Muscle of arm (tissue), 14 donors: Measurements from ENCODE around the gene NUP153. TPM values are rescaled to one million over a fixed set of nuclear protein-coding genes. Genes with fewer than 3 reads are reported as not detected.
"Not testable (repeated sequence)": the region's sequence is repeated elsewhere in the genome, so short reads cannot be mapped to it uniquely, and the experiment has no call there.

Experiments
- DNase-seq: peaks from one replicate; pipeline ENCODE4 v3.0.0-alpha.2; 2013
- long read RNA-seq, 11 donors: transcript quantifications; one replicate each; lab custom pipeline, GENCODE V29; 2026
- polyA plus RNA-seq, 12 donors: library from polyadenylated mRNA; unstranded; fragments of 120-200 nt; gene quantifications; one replicate each; pipeline ENCODE4 v1.2.1, GENCODE V29; 2013; ENCODE audit not compliant: insufficient read length in 12 of 12

The NUP153 gene
- polyA plus RNA-seq, result 10 to 100 TPM in 11 of 12 donors, not detected in 1; 26.5 to 39.8 (median 35.9) TPM
- long read RNA-seq, donor 1, partial matches to known transcripts, result 6 of 6 reads
- long read RNA-seq, donor 1, other reads (novel, unspliced or antisense), result 0 of 6 reads
- long read RNA-seq, donor 2, full-length matches to known transcripts, result 2 of 2 reads
- long read RNA-seq, donor 2, partial matches to known transcripts, result 0 of 2 reads
- long read RNA-seq, donor 2, other reads (novel, unspliced or antisense), result 0 of 2 reads
- long read RNA-seq, donor 3, full-length matches to known transcripts, result 1 of 1 reads
- long read RNA-seq, donor 3, partial matches to known transcripts, result 0 of 1 reads
- long read RNA-seq, donor 3, other reads (novel, unspliced or antisense), result 0 of 1 reads
- long read RNA-seq, donor 4, result 0 reads
- long read RNA-seq, donor 5, full-length matches to known transcripts, result 2 of 16 reads
- long read RNA-seq, donor 5, partial matches to known transcripts, result 14 of 16 reads
- long read RNA-seq, donor 5, other reads (novel, unspliced or antisense), result 0 of 16 reads
- long read RNA-seq, donor 6, result 0 reads
- long read RNA-seq, donor 7, result 0 reads
- long read RNA-seq, donor 8, full-length matches to known transcripts, result 1 of 7 reads
- long read RNA-seq, donor 8, partial matches to known transcripts, result 6 of 7 reads
- long read RNA-seq, donor 8, other reads (novel, unspliced or antisense), result 0 of 7 reads
- long read RNA-seq, donor 9, result 0 reads
- long read RNA-seq, donor 10, result 0 reads
- long read RNA-seq, donor 11, partial matches to known transcripts, result 20 of 20 reads
- long read RNA-seq, donor 11, other reads (novel, unspliced or antisense), result 0 of 20 reads

- DNase-seq, result peak; percentile 99
Measured at GRCh38 chr6:17706580-17707370, at the start of gene NUP153. Gene NUP153, minus strand, starts transcription at chr6:17706925. Its CDS starts 538 bp downstream, at chr6:17706387.

DNA sequence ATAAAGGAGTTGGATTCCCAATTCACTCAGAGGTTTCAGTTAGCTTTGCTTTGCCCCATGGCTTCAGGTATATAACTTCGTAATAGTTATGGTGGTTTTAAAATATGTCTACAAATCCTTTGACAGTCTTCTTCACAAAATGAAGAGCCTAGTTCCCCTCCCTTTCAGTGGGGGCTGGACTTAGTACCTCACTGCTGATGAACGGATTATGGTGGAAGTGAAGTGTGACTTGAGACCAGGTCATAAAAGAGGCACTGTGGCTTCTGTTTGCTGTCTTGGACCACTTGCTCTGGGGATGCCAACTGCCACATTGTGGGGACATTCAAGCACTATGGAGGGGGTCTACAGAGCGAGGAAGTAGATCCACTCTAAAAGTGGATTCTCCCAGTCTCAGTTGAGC, 47.5 kb upstream of the NUP153 start:
- no peak for DNase-seq

DNA sequence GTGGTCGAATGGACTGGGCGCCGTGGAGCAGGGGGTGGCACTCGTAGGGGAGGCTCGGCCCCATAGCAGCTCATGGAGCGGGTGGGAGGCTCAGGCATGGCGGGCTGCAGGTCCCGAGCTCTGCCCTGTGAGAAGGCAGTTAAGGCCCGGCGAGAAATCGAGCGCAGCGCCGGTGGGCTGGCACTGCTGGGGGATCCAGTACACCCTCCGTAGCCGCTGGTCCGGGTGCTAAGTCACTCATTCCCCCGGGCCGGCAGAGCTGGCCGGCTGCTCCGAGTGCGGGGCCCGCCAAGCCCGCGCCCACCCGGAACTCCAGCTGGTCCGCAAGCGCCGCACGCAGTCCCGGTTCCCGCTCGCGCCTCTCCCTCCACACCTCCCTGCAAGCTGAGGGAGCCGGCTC, 38.6 kb upstream of the NUP153 start:
- DNase-seq, result not testable (repeated sequence)

GRCh38 chr6:17744757-17745308, 38.1 kb upstream of the NUP153 start:
- DNase-seq, result not testable (repeated sequence)

GRCh38 chr6:17744019-17744756, 37.5 kb upstream of the NUP153 start:
- DNase-seq, result no peak

- DNase-seq, result no peak
Measured at GRCh38 chr6:17741507-17741906, 34.8 kb upstream of the NUP153 start.

DNA sequence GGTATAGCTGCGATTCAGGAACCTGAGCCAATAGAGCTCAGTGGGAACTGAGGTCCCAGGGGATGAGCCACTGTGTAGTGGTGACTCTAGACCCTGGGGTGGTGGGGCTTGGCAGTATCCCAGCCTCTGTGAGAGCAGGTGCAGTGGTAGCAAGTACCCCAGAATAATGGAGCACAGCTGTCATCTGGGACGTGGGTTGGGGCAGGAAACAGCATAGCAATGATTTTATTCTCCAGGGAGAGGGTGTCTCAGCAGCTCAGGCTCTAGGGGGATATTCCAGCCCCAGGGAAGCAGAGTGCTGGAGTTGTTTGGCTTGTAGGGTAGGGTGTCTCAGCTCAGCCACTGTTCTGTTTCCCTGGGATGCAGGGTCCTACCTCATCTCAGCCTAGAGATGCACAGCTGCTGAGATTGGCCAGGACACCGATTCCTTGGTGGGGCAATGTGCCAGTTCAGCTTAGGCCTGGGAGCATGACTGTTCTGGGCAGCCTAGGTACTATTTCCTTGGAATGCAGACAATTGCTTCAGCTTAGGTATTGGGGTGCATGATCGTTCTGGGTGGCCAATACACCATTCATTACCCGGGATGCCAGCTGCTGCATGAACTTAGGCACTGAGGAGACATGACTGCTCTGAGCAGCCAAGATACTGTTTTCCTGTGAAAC, 34.0 kb upstream of the NUP153 start:
- DNase-seq, result no peak

DNA sequence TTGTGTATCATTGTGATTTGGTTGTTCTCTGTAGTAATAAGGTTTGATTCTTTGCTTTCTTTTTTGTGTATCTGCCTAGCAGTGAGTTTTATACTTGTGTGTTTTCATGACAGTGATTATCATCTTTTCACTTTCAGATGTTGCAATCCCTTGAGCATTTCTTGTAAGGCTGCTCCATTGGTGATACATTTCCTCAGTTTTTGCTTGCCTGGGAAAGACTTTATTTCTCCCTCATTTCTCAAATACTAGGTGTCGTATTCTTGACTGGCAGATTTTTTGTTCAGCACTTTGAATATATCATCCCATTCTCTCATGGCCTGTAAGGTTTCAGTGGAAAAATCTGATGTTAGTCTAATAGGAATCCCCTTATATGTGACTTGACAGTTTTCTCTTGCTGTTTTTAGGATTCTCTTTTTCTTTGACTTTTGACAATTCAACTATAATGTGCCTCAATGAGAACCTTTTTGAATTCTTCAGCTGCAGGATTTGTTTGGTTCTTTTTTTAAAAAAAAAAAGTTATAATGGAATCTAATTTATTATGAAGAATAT, 31.1 kb upstream of the NUP153 start:
- no peak for DNase-seq

- DNase-seq, result not testable (repeated sequence)
Measured at GRCh38 chr6:17735311-17735710, 28.6 kb upstream of the NUP153 start.

DNA sequence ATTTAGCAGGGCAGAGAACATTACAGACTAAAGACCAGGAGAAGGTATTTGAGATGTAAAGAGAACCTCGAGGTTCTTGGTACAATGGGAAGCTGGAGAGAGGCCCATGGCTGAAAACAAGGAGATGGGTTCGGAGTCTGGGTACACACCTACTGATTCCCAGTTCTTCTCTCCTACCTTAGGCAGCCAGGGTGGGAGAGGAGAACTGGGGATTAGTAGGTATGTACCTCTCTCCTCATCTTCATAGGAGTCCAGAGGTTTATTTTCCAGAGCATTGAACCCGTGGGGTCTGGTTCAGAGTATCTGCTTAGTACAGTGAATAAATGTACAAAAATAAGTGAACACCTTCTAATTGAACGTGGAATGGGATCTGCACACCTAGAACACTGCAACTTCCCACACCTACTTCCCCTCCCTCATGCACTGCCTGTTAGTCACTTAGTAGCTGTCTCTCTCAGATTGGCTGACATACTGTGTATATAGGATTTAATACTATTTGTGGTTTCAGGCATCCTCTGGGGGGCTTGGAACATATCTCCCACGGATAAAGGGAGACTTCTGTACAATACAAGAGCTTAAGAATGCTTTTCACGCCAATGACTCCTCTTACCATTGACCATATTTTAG, 23.5 kb upstream of the NUP153 start:
- no peak for DNase-seq

GRCh38 chr6:17729223-17730077, 22.7 kb upstream of the NUP153 start:
- DNase-seq, result no peak

- DNase-seq, result no peak
Measured at GRCh38 chr6:17728551-17729222, 22.0 kb upstream of the NUP153 start.

GRCh38 chr6:17725083-17725482, 18.4 kb upstream of the NUP153 start:
- no peak for DNase-seq

DNA sequence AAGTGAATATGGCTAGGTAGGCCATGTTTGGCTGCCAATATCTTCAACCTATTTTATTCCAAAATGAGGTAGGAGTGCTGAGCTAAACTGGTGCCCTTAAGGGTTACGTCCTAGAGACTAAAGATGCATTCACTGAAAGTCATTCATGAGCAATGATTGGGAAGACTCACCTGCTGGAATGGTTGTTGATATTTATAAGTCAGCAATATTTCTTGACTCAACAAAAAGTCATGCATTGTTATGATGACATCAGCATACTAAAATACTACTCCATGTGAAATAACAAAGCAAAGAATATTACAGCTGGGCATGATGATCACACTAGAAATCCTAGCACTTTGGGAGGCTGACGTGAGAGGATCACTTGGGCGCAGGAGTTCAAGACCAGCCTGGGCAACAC, 17.6 kb upstream of the NUP153 start:
- no peak for DNase-seq

DNA sequence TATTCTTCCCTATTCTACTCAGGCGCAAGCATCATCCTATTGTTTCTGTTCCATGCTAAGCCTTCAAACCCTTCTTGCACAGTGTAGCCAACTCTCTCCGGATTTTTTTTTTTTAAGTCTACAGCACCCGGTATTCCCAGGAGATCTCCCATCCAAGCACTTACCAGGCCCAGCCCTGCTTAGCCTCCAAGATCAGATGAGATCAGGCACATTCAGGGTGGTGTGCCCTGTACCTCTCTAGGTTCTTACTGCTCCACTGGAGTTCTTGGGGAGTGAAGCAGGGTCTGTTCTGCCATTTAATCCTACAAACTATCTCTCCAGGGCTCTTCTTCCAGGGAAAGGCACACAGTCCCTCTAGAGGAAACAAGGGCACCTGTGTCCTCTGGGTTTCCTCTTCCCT, 14.9 kb upstream of the NUP153 start:
- no peak for DNase-seq

- no peak for DNase-seq
Measured at GRCh38 chr6:17719323-17720041, 12.8 kb upstream of the NUP153 start.

GRCh38 chr6:17716221-17716620, 9.5 kb upstream of the NUP153 start:
- no peak for DNase-seq
